Measurements from ENCODE around the gene MYH11. TPM values are rescaled to one million over a fixed set of nuclear protein-coding genes. Genes with fewer than 3 reads are reported as not detected.

MYH11 gene
- total and polyA plus RNA-seq, 2 of the 13 experiments (the other 11 are each of a cell fraction or from before 2014, with no cell fraction given), result not detected

DNA sequence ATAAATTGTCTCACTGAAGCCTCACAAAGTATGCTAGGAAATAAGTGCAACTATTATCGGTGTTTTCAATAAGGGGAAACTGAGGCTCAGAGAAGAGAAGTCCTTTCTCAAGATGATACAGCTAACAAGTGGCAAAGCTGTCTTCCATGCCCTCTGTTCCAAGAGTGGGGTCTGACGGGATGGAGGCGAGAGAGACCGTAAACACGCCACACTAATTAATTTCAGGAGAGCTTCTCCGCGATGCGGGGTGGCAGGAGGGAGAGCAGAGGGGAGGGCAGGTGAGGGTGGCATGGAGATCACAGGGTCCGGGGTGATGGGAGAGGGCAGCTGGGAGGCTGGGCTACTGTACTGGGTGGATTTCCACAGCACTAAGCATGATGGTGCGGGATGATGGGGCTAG, 80.3 kb downstream of the MYH11 start:
- CTCF ChIA-PET (ENCODE audit: low intra/inter-chr PET ratio, low total read pairs), result no interaction called here
- DNase-seq (ENCODE audit: low spot score), result no peak
- intact Hi-C loops (cut with micrococcal nuclease; ENCODE audit: unreplicated experiment), result no loop called here
- no peak for TF ChIP-seq RARG (CRISPR knock-in tag; IDR thresholded peaks at IDR 0.05; ENCODE audit: low read depth)
- TF ChIP-seq ZNF777 (CRISPR knock-in tag; IDR thresholded peaks at IDR 0.05), result no peak
- no peak for TF ChIP-seq ZNF788 (CRISPR knock-in tag; IDR thresholded peaks at IDR 0.05; ENCODE audit: borderline replicate concordance)
- TF ChIP-seq ZNF20 (CRISPR knock-in tag; IDR thresholded peaks at IDR 0.05), result no peak
- TF ChIP-seq ZSCAN30 (CRISPR knock-in tag; IDR thresholded peaks at IDR 0.05), result no peak
- TF ChIP-seq, protein P1, sequence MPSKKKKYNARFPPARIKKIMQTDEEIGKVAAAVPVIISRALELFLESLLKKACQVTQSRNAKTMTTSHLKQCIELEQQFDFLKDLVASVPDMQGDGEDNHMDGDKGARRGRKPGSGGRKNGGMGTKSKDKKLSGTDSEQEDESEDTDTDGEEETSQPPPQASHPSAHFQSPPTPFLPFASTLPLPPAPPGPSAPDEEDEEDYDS (CRISPR knock-in tag; IDR thresholded peaks at IDR 0.05), result no peak
- no peak for TF ChIP-seq SAFB2 (CRISPR knock-in tag; IDR thresholded peaks at IDR 0.05; ENCODE audit: borderline replicate concordance, low read depth)
- TF ChIP-seq TAF1 (CRISPR knock-in tag; IDR thresholded peaks at IDR 0.05), result no peak
- no peak for TF ChIP-seq ZNF460 (CRISPR knock-in tag; IDR thresholded peaks at IDR 0.05; ENCODE audit: borderline replicate concordance)
- no peak for TF ChIP-seq NAIF1 (CRISPR knock-in tag; IDR thresholded peaks at IDR 0.05; ENCODE audit: borderline replicate concordance)
- TF ChIP-seq, protein P2, sequence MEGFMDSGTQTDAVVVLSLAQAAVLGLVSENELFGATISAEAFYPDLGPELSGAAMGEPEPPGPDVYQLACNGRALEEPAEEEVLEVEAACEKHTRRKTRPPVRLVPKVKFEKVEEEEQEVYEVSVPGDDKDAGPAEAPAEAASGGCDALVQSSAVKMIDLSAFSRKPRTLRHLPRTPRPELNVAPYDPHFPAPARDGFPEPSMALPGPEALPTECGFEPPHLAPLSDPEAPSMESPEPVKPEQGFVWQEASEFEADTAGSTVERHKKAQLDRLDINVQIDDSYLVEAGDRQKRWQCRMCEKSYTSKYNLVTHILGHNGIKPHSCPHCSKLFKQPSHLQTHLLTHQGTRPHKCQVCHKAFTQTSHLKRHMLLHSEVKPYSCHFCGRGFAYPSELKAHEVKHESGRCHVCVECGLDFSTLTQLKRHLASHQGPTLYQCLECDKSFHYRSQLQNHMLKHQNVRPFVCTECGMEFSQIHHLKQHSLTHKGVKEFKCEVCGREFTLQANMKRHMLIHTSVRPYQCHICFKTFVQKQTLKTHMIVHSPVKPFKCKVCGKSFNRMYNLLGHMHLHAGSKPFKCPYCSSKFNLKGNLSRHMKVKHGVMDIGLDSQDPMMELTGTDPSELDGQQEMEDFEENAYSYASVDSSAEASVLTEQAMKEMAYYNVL (CRISPR knock-in tag; IDR thresholded peaks at IDR 0.05; ENCODE audit: borderline replicate concordance), result no peak
- no peak for TF ChIP-seq ZKSCAN5 (CRISPR knock-in tag; IDR thresholded peaks at IDR 0.05)
- TF ChIP-seq SATB2 (CRISPR knock-in tag; IDR thresholded peaks at IDR 0.05), result no peak
- TF ChIP-seq MED1 (CRISPR knock-in tag; IDR thresholded peaks at IDR 0.05), result no peak
- no peak for TF ChIP-seq ZFP36L2 (CRISPR knock-in tag; IDR thresholded peaks at IDR 0.05)
- no peak for TF ChIP-seq CEBPG (CRISPR knock-in tag; IDR thresholded peaks at IDR 0.05)
- no peak for TF ChIP-seq ARNT2 (CRISPR knock-in tag; IDR thresholded peaks at IDR 0.05; ENCODE audit: low read depth)
- no peak overlapping the region for H3K4me2 ChIP-seq (ENCODE audit: low read depth, low read length)
- H4K20me1 ChIP-seq (ENCODE audit: insufficient read depth, low read length), result no peaks in the 10 kb centered on the region
- H3K36me3 ChIP-seq (replicated peaks in 1 of 2; ENCODE audit: control insufficient read depth in 1 of 2, insufficient read depth in 2 of 2, low read length in 2 of 2), result no peaks in the 10 kb centered on the region
- H3K9me3 ChIP-seq (ENCODE audit: low read length), result no peaks in the 10 kb centered on the region
- BruUV-seq (replicated peaks), result no TSS peak
- H3K9ac ChIP-seq (ENCODE audit: insufficient read depth, low read depth, low read length), result no peak overlapping the region
- H3K4me1 ChIP-seq (ENCODE audit: insufficient read depth, low read length), result peaks cover 11% of the 10 kb centered on the region; the same call in 1 of the 2 replicates
- POLR2A ChIA-PET, result no interaction called here
- WGBS (ENCODE audit: low lambda C conversion rate), result 34% methylated on average over 10 of the region's 10 CpGs
- no peaks in the 10 kb centered on the region for H3K79me2 ChIP-seq (ENCODE audit: insufficient read depth, low read length)
- H3K4me3 ChIP-seq (replicated peaks in 1 of 3; ENCODE audit: insufficient read depth in 1 of 3, low read depth in 2 of 3, low read length in 3 of 3), result no peak overlapping the region
- peaks cover 0 to 24% of the 10 kb centered on the region in 2 experiments; a peak in 3 of 5 replicates for H3K27me3 ChIP-seq (ENCODE audit: control insufficient read depth in 1 of 2, insufficient read depth in 2 of 2, low read length in 2 of 2)
- FAIRE-seq, result no peak
- no peak overlapping the region for H3K27ac ChIP-seq (ENCODE audit: extremely low read length, insufficient read depth, low read length)
- no peak for ATAC-seq
- no peak overlapping the region for H2AFZ ChIP-seq (ENCODE audit: low read length)
- in situ Hi-C loops (cut with HindIII; ENCODE audit: extremely low pct_ligation_motif_present, low pct_unique_long_range_greater_than_20kb), result loop anchor here (5.0 kb wide), 2 partner anchors 46 to 351 kb away; no protein-coding TSS in a partner anchor

All from HepG2 (cell line).